ENCODE results near the gene CT47A7.
"Not testable (repeated sequence)": the region's sequence is repeated elsewhere in the genome, so short reads cannot be mapped to it uniquely, and the experiment has no call there.

The CT47A7 gene

GRCh38 chrX:120956500-120956899, at the start of gene CT47A7:
Gene CT47A7 (minus strand): TSS chrX:120956600. CDS start chrX:120956345, 255 bp downstream.
- DNase-seq (ENCODE audit: low read depth in 2 of 2) = not testable (repeated sequence)

- DNase-seq (ENCODE audit: low read depth in 2 of 2) = no peak
These were observed 44.2 kb upstream of the CT47A7 start for GRCh38 chrX:121000589-121000988.

- no peak for DNase-seq (ENCODE audit: low read depth in 2 of 2)
These were observed 43.0 kb upstream of the CT47A7 start for GRCh38 chrX:120999413-120999812.

GRCh38 chrX:120985660-120986059, 29.3 kb upstream of the CT47A7 start, which contains the start of gene CT47A1:
Gene CT47A1 (minus strand): TSS chrX:120985760. CDS start chrX:120985529, 231 bp downstream.
- not testable (repeated sequence) for DNase-seq (ENCODE audit: low read depth in 2 of 2)
